ENCODE measurements around the gene FNBP1L.
"Not testable (repeated sequence)": the region's sequence is repeated elsewhere in the genome, so short reads cannot be mapped to it uniquely, and the experiment has no call there.

Gene FNBP1L

DNA sequence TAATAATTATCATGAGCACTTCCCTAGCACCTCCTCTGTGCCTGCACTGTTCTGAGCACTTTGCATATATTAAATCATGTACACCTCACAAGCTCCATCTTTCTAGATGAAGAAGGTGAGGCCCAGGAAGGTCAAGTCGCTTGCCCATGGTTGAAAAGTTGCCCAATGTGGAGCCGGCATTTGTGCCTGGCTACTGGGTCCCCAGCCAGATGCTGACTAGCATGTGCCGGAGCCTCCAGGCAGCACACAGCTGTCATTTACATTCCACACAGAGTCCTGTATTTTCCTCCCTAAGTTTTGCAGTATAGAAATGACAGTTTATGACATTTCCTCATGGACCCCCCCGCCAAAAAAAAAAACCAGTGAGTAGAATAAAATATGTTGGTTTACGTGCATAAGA, 139.4 kb downstream of the FNBP1L start:
- no peak overlapping the region for H3K4me3 ChIP-seq (ENCODE audit: low read depth, low read length)
- no peak for TF ChIP-seq CTCF (conservative IDR thresholded peaks at IDR 0.05; ENCODE audit: low read depth, low read length)
- DNase-seq (ENCODE audit: low read depth): no peak

DNA sequence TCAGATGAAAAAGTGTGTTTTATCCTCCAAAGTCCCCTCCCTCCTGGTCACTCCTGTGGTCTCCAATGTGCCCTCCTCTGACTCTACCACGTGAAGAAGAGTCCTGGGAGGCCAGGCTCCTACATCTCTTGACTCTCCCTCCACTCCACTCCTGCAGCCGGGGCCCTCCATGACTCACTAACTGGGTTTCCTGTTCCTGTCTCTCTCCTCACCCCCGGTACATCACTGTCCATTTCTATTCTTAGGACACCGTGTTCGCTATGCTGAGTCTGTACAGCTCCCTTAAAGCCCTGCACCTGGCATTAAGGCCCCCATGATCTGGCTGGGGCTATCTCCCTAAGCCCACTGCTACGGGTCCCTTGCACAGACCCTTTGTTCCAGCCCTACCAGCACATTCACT, 140.3 kb downstream of the FNBP1L start:
- no peak overlapping the region for H3K4me3 ChIP-seq (ENCODE audit: low read depth, low read length)
- no peak for TF ChIP-seq CTCF (conservative IDR thresholded peaks at IDR 0.05; ENCODE audit: low read depth, low read length)
- DNase-seq (ENCODE audit: low read depth): peak; percentile 81

DNA sequence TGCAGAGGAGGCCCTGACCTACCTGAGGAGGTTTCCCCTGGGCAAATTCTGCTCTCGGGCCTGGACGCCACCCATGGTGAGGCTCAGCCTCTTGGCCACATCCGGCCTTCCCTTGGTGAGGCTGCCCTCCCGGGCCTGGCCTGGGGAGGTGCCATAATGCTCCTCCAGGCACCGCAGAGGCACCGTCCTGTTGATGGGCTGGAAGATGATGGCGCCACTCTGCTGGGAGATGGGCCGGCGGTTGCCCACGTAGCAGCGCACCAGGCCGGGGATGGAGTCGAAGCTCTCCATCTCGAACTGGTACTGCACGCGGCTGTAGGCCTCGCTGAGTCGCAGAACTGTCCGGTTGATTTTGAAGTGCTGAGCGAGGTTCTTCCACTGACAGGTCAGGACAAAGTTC, 141.0 kb downstream of the FNBP1L start:
- no peak for TF ChIP-seq CTCF (conservative IDR thresholded peaks at IDR 0.05; ENCODE audit: low read depth, low read length)

DNA sequence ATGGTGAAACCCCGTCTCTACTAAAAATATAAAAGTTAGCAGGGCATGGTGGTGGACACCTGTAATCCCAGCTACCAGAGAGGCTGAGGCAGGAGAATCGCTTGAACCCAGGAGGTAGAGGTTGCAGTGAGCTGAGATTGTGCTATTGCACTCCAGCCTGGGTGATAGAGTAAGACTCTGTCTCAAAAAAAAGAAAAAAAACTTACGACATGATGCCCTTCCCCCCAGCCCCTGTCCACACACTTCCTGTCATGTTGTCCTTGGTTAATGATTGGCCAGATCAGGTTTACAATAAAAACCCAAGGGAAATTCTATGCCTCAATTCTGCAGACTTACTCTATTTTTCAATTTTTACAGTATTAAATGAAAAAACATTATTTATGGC, 143.4 kb downstream of the FNBP1L start:
- DNase-seq (ENCODE audit: low read depth); H3K4me3 ChIP-seq (ENCODE audit: low read depth, low read length): not testable (repeated sequence)

More for the DNA sequence above, 141.0 kb downstream of the FNBP1L start:
- no peak overlapping the region for H3K4me3 ChIP-seq (ENCODE audit: low read depth, low read length)
- DNase-seq (ENCODE audit: low read depth): no peak

DNA sequence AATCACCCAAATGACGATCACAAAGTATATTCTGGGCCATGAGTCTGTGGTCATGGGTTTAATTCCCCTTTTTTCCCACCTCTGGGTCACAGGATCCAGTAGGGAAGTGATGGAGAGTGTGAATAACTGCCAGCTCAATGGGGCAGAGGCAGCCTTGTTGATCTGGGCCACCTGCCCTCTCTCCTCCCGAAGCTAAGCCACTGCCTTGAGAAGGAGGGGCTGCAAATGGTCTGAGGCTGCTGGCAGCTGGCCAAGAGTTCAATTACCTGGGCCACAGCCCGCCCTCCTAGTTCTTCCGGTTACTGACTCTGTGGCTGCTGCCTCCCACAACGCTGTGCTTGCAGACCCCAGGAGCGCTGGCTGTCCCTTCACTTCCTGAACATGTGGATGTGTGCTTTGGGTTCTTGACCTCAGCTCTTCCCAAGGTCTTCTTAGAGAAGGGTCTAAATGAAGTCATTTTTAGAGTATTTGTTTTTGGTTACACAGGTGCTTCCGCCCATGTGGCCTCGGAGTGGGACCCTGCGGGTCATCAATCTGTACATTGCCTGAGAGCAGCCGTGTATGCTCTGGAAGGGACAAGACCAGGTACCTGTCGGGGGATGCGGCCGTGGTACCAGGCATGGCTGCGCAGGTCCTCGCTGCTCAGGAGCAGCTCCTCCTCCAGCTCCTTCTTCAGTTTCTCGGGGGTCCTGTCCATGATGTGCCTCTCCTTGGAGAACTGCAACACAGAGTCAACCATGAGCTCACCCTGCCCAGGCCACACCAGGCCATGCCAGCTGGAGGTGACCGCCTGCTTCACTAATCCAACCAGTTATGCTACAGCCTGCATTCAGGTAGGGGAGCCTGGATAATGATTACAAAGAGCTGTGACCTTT, 144.0 kb downstream of the FNBP1L start:
- DNase-seq (ENCODE audit: low read depth): no peak
- H3K4me3 ChIP-seq (ENCODE audit: low read depth, low read length): no peak overlapping the region
- TF ChIP-seq CTCF (conservative IDR thresholded peaks at IDR 0.05; ENCODE audit: low read depth, low read length): no peak

GRCh38 chr1:93592551-93592949, 144.6 kb downstream of the FNBP1L start:
- H3K4me3 ChIP-seq (ENCODE audit: low read depth, low read length): no peak overlapping the region
- TF ChIP-seq CTCF (conservative IDR thresholded peaks at IDR 0.05; ENCODE audit: low read depth, low read length): no peak
- DNase-seq (ENCODE audit: low read depth): no peak

DNA sequence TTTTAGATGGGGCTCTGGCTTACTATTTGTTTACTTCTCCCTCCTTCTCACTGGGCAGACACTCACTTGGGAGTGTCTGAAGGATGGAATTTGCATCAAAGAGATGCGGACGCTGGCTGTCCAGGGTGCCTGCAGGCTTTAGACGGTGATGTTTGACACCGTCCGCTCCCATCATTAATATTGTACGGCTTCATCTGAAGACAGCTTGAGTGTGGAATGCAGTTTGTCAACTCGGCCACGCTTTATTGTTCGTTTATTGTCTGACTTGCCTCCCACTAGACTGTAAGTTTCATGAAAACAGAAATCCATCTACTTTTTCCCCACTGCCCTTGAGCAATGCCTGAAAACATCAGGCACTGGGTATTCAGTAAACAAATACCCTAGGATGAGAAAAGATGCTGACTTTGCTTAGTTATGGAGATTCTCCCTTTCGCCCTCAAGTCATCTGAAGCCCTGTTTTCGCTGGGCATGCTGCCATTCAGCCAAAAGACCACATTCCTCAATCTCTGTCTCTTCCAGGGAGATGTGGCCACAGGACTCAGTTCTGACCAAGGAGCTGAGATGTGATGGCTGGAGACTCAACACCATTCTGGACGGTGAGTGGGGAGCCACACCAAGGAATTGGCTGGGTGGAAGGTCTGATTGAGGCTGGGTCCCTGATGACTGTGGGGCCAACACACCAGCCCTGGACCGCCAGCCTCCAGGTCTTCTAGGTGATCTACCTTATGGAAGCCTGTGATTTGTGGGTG, 146.1 kb downstream of the FNBP1L start:
- H3K4me3 ChIP-seq (ENCODE audit: low read depth, low read length): no peak overlapping the region
- DNase-seq (ENCODE audit: low read depth): no peak
- TF ChIP-seq CTCF (conservative IDR thresholded peaks at IDR 0.05; ENCODE audit: low read depth, low read length): no peak

All from choroid plexus epithelial cell (primary cell).